Measurements from ENCODE around the gene GANC. TPM values are rescaled to one million over a fixed set of nuclear protein-coding genes. Genes with fewer than 3 reads are reported as not detected.

GANC gene
- total RNA-seq, 1 donor, result 32.5 TPM

DNA sequence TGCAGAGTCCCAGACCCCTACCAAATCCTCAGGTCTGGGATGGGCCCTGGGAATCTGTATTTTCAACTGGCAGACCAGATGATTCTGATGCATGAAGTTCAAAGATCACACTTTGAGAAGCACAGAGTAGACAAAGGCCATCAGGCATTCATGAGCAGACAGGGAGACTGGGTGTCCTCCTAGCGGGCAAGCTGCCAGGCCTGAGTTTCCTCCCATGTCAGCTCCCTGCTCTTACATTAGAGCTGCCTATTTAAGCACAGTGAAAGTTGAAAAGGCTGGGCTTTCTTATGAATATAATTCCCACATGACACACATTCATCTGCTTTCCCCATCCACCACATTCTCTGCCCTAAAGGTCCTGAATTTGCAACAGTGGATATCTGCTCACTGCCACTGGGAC, 100.3 kb downstream of the GANC start:
- TF ChIP-seq, protein P1, sequence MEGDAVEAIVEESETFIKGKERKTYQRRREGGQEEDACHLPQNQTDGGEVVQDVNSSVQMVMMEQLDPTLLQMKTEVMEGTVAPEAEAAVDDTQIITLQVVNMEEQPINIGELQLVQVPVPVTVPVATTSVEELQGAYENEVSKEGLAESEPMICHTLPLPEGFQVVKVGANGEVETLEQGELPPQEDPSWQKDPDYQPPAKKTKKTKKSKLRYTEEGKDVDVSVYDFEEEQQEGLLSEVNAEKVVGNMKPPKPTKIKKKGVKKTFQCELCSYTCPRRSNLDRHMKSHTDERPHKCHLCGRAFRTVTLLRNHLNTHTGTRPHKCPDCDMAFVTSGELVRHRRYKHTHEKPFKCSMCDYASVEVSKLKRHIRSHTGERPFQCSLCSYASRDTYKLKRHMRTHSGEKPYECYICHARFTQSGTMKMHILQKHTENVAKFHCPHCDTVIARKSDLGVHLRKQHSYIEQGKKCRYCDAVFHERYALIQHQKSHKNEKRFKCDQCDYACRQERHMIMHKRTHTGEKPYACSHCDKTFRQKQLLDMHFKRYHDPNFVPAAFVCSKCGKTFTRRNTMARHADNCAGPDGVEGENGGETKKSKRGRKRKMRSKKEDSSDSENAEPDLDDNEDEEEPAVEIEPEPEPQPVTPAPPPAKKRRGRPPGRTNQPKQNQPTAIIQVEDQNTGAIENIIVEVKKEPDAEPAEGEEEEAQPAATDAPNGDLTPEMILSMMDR (IDR thresholded peaks at IDR 0.05; ENCODE audit: insufficient read depth, low read length), result no peak
- no peak overlapping the region for H3K4me3 ChIP-seq (ENCODE audit: low read depth, low read length)
- DNase-seq (ENCODE audit: low read depth), result no peak

GRCh38 chr15:42373936-42374335, 100.9 kb downstream of the GANC start:
- no peak for DNase-seq (ENCODE audit: low read depth)
- TF ChIP-seq, protein P1 (IDR thresholded peaks at IDR 0.05; ENCODE audit: insufficient read depth, low read length), result no peak
- H3K4me3 ChIP-seq (ENCODE audit: low read depth, low read length), result no peak overlapping the region

GRCh38 chr15:42374810-42375209, 101.8 kb downstream of the GANC start:
- H3K4me3 ChIP-seq (ENCODE audit: low read depth, low read length), result no peak overlapping the region
- no peak for DNase-seq (ENCODE audit: low read depth)
- TF ChIP-seq, protein P1 (IDR thresholded peaks at IDR 0.05; ENCODE audit: insufficient read depth, low read length), result no peak

DNA sequence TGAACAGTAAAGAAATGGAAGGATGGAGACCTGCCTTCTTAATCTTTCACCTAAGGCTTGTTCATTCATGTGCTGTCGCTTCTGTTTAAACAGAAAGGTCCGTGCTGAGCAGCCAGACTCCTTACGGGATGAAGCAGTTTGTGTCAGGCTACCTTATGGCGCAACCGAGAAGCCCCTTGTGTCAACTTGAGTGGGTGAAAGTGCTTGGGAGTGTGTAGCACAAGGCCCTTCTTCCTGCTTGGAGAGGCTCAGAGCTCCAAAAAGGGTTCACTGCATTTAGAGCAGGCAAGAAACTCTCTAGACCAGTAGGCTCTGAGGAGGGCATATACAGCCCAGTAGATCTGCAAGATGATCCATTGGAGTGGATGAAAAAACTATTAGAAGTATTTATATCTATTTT, 102.3 kb downstream of the GANC start:
- H3K4me3 ChIP-seq (ENCODE audit: low read depth, low read length), result no peak overlapping the region
- TF ChIP-seq, protein P1 (IDR thresholded peaks at IDR 0.05; ENCODE audit: insufficient read depth, low read length), result no peak
- no peak for DNase-seq (ENCODE audit: low read depth)

DNA sequence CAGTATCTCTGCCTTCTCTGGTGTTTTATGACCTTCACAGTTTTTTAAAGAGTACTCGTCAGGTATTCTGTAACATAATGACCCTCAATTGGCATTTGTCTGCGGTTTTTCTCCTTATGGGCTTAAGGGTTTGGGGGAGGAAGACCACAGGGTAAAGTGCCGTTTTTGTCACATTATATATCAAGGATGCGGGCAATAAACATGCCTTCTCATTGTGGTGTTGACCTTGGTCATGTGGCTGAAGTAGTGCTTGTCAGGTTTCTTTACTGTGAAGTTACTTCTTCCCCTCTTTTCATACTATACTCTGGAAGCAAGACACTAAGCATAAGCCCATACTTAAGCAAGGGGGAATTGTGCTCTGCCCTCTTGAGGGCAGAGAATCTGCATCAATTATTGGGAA, 102.9 kb downstream of the GANC start:
- no peak for DNase-seq (ENCODE audit: low read depth)
- TF ChIP-seq, protein P1 (IDR thresholded peaks at IDR 0.05; ENCODE audit: insufficient read depth, low read length), result no peak
- H3K4me3 ChIP-seq (ENCODE audit: low read depth, low read length), result no peak overlapping the region

DNA sequence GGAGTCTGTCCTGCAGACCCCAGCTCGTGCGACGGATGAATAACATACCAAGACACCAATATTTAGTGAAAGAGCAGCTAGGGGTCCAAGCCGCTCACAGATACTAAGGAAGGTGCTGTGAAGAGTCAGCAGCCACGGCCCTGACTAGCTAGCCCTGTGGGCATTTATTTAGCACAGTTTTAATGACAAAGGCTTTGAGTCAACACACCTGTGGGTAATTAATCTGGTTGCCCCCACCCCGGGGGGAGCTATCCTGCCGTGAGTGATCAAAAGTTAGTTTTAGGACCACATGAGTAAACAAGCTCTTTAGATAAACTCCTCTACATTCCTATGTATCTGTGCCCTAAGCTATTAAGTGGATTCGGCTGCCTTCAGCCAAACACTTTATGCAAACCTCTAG, 105.0 kb downstream of the GANC start:
- no peak for DNase-seq (ENCODE audit: low read depth)
- TF ChIP-seq, protein P1 (IDR thresholded peaks at IDR 0.05; ENCODE audit: insufficient read depth, low read length), result no peak
- H3K4me3 ChIP-seq (ENCODE audit: low read depth, low read length), result no peak overlapping the region

GRCh38 chr15:42384597-42384996, 111.6 kb downstream of the GANC start:
- H3K4me3 ChIP-seq (ENCODE audit: low read depth, low read length), result no peak overlapping the region
- TF ChIP-seq, protein P1 (IDR thresholded peaks at IDR 0.05; ENCODE audit: insufficient read depth, low read length), result no peak
- DNase-seq (ENCODE audit: low read depth), result no peak

Measured in fibroblast of the aortic adventitia (primary cell).